HG02571 (cell line): ENCODE results near the gene IL17RD.

ENCODE experiments used
- ATAC-seq: cut with Tn5 transposase; IDR thresholded peaks from one replicate; pipeline ENCODE4 v1.9.1; 2021; ENCODE audit warnings: mild to moderate bottlenecking, moderate library complexity; ENCODE audit not compliant: unreplicated experiment

IL17RD gene

GRCh38 chr3:57132674-57133073 is 32.5 kb downstream of the IL17RD start:
- ATAC-seq, result no peak

- no peak for ATAC-seq
Measured at GRCh38 chr3:57131210-57131588, 34.0 kb downstream of the IL17RD start.

GRCh38 chr3:57130571-57131209 is 34.5 kb downstream of the IL17RD start:
- ATAC-seq, result no peak

DNA sequence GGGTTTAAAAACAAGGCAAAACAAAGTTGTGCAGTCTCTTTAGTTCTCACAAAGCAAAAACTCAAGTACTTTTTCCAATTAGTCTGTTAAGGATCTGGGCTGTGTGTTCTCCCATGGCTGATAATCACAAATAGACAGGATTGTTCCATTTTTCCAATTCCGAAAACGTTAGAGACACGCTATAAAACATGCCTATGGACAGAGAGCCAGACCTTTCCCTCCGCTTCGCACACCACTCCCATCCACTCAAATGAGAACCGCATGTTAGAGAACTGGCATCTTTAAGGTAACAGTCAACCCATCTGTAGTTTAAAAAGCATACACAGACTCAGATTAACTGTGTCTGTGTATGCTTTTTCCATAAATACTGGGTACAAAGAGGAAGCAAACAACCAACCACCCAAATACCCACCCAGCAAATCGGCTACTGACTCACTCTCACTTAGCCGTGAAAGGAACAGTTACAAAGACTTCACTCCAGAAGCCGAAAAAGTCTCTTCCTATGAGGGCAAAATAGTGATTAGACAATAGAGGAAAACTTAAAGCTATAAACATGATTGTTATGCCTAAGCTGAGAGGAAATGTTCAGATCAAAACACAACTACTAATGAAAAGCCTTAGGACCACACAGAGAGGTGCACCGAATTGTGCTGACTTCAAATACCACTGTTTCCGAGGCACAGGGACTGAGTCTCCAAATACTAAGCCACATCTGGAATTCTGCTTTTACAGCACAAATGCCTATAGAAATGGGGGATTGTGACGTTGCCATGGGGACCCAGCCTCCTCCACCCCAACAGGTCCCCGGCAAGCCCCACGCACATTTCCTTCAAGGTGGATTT is 36.1 kb downstream of the IL17RD start:
- ATAC-seq, result no peak

- no peak for ATAC-seq
Measured at GRCh38 chr3:57127891-57128518, 37.1 kb downstream of the IL17RD start.

GRCh38 chr3:57126244-57126643 is 38.9 kb downstream of the IL17RD start:
- no peak for ATAC-seq

- no peak for ATAC-seq
Measured at GRCh38 chr3:57120451-57121174, 44.5 kb downstream of the IL17RD start.

DNA sequence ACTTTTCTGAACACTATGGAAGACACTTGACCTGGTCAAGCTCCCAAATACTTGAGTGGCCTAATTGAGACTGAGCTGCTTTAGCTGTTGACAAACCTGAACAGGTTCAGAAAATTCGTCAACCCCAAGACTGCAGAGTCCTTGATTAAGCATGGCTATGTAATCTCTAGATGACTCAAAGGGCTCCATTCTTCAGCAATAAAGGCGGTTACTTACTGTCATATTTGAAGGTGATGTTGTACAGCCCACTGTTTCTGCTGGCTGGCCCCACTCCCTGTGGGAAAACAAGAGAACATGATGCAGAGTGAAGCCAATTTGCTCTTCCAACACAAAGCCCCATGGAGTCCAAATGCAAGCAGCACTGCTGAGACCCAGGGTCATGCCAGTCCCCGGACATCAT is 45.1 kb downstream of the IL17RD start:
- ATAC-seq, result no peak

DNA sequence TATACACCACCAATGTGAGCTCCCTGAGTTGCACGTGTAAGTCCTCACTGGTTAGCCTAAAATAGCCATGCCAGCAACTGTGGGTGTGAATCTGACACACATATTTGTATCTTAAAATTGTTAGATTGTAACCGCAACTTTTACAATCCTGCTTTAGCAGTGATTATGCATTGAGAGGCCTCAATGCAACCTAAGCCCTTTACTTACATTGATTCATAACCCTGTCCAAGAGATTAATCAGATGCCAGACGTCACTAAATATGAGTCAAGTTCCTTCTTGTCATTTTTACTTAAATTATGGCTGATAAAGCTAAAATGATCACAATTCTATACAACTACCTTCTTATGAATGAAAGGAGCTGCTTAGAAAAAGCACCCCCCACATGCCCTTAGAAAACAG is 46.9 kb downstream of the IL17RD start:
- no peak for ATAC-seq

DNA sequence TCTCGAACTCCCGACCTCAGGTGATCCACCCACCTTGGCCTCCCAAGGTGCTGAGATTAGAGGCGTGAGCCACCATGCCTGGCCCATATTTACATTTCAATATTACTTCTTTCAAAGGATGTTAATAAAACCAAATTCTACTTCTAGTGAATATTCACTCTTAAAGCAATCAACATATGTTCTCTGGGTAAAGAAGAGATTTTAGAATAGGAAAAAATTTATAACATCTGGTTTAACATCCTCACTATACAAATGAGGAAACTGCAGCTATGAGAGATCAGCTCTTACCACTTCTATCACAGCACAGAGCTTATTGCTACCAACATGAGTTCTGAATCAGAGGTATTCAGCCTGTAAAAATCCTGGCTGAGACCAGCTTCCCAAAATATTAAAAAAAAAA is 48.7 kb downstream of the IL17RD start:
- ATAC-seq, result no peak

DNA sequence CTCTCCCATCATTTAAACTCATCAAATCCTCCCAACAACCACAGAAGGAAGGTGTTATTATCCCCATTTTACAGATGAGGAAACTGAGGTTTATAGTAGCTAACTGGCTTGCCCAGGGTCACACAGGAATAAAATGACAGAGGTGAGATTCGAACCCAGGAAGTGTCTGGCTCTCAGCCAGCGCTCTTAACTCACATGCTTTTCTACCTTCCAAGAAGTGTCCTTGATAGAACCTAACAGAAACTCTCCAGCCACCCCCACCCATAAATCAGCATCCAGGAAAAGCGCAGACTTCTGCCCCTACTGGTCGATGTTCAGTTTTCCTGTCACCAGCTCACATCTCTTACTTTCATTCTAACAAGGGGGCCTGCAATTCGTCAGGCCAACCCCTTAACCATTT is 52.9 kb downstream of the IL17RD start:
- no peak for ATAC-seq

DNA sequence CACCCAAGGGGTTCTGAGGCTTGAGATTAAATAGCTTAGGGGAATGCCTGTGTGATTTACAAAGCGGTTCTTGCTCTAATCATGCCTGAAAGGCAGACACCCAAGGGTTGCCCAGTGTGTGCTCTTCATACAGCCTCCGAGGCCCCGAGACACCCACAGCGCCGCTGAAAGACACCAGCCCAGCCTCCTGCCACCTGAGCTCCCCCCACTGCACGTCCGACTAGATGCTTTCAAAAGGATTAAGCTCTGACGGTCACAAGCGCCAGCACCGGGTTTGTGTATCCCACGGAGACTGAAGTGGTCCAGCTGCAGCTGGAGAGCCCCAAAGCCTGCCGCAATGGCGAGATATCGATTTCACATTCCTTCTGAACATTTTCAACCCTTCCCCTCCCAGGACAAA is 54.4 kb downstream of the IL17RD start:
- no peak for ATAC-seq

DNA sequence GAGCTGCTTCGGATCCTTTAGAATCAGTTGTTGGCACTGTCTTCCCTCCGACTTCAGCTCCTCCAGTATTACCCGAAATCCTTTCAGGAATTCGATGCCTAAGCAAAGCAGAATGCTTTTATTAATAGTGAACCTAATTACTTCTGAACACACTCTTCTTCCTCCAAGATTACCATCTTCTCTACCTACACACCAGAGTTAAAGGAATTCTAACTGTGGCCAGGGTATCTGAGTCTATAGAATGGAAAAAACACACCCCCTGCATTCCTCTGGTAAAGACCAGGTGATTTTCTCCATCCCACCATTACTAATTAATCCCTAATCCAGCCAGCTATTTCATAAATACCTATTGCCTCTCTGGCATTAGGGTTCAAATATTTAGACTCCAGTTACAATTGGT is 54.9 kb downstream of the IL17RD start:
- no peak for ATAC-seq

DNA sequence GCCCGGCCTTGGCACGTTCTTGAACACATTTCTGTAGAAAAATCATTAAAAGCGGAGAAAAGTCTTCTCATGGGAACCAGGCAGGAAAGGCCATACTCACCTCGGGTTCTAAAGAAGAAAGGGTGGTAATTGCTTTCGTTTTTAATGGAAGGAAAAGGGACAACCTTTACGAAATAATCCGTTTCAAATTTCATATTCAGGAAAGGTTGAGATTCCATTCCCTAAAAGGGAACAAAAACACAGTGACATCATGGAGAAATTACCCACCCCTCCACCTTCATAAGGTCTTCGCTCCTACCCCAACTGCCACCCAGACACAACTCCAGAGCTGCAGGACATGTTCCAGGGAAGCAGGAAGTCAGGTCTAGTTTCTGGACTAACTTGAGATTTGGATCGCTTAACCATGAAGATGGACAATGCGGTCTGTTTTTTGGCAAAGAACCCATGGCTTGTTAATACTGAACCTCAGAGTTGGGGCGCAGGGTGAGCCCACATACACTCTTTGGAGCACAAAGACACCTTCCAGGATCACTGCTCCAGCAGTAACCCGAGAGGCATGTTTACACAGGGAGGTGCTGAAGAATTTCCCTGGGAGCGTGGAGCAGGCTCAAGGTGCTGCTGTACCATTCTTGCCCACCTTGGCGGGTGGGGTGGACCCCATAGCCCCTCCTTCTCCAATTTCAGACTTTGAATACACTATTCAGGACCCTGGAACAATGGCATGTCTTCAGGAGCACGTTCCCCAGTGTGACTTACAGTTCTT is 55.5 kb downstream of the IL17RD start:
- ATAC-seq, result no peak

DNA sequence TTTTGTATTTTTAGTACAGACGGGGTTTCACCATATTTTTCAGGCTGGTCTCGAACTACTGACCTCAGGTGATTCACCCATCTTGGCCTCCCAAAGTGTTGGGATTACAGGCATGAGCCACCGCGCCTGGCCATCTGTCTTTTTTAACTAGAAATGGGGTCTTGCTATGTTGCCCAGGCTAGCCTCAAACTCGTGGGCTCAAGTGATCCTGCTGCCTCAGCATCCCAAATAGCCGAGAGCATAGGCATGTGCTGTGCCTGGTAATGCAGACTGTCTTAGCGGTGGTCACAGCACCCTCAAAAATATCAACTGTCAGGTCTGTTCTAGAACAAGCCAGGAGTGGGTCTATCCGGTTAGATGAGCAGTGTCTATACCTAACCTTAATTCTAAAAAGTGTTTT is 56.5 kb downstream of the IL17RD start:
- no peak for ATAC-seq

- ATAC-seq, result no peak
Measured at GRCh38 chr3:57105585-57105984, 59.6 kb downstream of the IL17RD start.

GRCh38 chr3:57100046-57100695 is 65.0 kb downstream of the IL17RD start:
- no peak for ATAC-seq

- no peak for ATAC-seq
Measured at GRCh38 chr3:57098418-57099310, 66.5 kb downstream of the IL17RD start.

DNA sequence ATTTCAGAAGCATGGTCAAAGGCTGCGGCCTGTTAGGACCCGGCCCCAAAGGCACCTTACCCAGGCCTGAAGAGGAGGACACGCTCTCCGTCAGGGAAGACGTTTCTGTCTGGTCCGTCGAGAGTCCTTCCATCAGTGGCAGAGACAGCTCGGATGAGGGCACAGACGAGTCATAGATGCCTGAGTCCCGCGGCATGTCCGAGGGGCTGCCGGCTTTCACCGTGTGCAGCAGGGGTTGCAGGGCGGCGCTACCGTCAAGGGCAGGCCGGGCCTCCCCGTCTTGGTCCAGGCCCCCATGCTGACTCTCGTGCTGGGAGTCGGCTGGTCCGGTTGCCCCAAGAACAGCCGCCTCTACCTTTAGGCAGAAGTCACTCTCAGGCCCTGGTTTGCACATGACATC is 67.6 kb downstream of the IL17RD start:
- ATAC-seq, result no peak
